ENCODE results near the gene ZDHHC4. TPM values are rescaled to one million over a fixed set of nuclear protein-coding genes. Genes with fewer than 3 reads are reported as not detected.

ZDHHC4 gene
- total and polyA plus RNA-seq, 8 donors: 4.1 to 78.4 (median 43.9) TPM

DNA sequence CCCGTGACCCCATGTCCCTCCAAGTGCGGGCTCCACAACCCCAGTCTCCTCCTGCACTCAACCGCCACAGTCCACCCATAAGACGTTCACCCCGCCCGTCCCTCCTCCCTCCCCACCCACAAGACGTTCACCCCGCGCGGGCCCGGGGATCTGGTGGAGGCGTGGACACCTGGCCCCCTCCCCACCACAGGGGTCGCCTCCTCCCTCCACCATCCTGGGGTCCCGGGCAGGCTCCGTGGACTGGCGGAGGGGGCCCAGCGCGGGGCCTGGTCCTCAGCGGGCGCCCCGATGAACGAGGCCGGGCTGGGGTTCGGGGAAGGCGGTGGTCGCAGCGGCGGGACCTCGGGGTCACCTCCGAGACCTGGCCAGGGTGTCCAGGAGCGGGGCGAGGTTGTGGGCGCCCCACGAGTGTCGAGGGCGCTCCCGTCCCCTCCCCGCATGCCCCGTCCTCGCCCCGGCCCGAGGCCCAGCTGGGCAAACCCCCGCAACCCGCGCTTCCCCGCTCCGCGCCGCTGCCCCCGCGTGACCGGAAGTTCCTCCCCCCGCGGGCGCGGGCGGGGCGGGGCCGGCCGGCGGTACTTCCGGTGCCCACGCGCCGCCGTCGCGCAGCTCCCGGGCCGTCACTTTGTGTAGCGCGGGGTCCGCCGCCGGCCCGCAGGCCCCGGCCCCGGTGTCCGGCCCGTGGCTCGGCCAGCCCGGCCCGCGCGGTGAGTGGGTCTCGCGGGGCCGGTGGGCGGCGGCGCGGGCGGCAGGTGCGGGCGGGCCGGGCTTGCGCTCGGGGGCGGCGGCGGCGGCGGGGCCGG lies 59.7 kb downstream of the ZDHHC4 start, which contains the start of gene ZNF316:
ZNF316 (plus strand) TSS at position 578 of the 803 bp plus-strand sequence. CDS start 5,092 bp downstream, outside the sequence.
- intact Hi-C loops (cut with DNase I; ENCODE audit: low total_unique reads): no loop called here
- peak within 1 kb of the TSS; percentile 76 to 90 (median 88) for H3K27ac ChIP-seq
- H3K9me3 ChIP-seq: no peaks in the 10 kb centered on the region
- peaks cover 8 to 25% (median 23%) of the 10 kb centered on the region in 4 donors for H3K36me3 ChIP-seq
- 0 to 6% (median 1%) methylated on average over 14 to 104 of the region's 104 CpGs for WGBS, 5 donors
- H3K27me3 ChIP-seq: no peaks in the 10 kb centered on the region
- TF ChIP-seq, protein P1, sequence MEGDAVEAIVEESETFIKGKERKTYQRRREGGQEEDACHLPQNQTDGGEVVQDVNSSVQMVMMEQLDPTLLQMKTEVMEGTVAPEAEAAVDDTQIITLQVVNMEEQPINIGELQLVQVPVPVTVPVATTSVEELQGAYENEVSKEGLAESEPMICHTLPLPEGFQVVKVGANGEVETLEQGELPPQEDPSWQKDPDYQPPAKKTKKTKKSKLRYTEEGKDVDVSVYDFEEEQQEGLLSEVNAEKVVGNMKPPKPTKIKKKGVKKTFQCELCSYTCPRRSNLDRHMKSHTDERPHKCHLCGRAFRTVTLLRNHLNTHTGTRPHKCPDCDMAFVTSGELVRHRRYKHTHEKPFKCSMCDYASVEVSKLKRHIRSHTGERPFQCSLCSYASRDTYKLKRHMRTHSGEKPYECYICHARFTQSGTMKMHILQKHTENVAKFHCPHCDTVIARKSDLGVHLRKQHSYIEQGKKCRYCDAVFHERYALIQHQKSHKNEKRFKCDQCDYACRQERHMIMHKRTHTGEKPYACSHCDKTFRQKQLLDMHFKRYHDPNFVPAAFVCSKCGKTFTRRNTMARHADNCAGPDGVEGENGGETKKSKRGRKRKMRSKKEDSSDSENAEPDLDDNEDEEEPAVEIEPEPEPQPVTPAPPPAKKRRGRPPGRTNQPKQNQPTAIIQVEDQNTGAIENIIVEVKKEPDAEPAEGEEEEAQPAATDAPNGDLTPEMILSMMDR (IDR thresholded peaks at IDR 0.05): no peak
- TF ChIP-seq POLR2A (IDR thresholded peaks at IDR 0.05) (no peak), POLR2AphosphoS5 (IDR thresholded peaks at IDR 0.05) (peak in 2 of 3 donors; percentile 60 to 71), EP300 (IDR thresholded peaks at IDR 0.05) (no peak)
- peak within 1 kb of the TSS; percentile 87 to 97 (median 94) for H3K4me3 ChIP-seq
- H3K4me1 ChIP-seq: peaks cover 16 to 42% (median 30%) of the 10 kb centered on the region in 4 donors
- peak; percentile 69 to 80 for DNase-seq

DNA sequence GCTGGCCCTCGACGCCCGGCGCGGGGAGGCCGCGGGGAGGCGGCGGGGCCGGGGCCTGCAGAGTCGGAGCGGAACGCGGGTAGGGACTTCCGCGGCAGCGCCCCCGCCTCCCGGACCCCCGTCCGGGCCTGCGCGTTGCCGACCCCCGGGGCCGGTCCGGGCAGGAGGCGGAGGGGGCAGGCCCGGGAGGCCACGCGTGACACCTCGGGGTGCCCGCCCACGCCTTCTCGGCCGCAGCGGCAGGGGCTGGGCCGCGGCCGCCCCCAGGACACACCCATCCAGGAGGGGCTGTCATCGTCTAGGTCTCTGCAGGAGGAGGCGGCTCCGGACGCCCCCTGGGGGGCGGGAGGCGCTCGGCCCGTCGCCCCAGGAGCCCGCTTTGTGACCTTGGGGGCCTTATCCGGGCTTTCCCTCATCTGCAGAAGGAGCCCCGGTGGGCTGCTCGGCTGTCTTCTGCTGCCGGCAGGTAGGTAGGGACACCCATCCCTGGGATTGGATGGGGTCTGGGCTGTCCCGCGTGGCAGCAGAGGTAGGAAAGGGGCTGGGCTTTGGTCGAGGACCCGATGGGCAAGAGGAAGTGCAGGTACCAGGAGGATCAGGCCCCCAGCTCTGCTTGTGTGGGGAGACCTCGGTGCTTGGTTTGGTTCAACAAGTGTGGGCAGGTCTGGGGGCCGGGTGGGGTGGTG lies 60.4 kb downstream of the ZDHHC4 start:
- 1 to 6% (median 2%) methylated on average over 12 to 53 of the region's 60 CpGs for WGBS, 5 donors
- H3K27ac ChIP-seq: peak overlapping the region; percentile 1 to 90 (median 71)

More for the DNA sequence above, 60.4 kb downstream of the ZDHHC4 start:
- TF ChIP-seq, protein P1 (IDR thresholded peaks at IDR 0.05): peak in 1 of 7 experiments; percentile 15
- TF ChIP-seq EP300 (IDR thresholded peaks at IDR 0.05): no peak
- Histone ChIP-seq H3K9me3 (no peaks in the 10 kb centered on the region), H3K36me3 (peaks cover 16 to 32% (median 30%) of the 10 kb centered on the region in 4 donors), H3K27me3 (no peaks in the 10 kb centered on the region), H3K4me3 (peak overlapping the region; percentile 87 to 97 (median 94)), H3K4me1 (peaks cover 16 to 42% (median 30%) of the 10 kb centered on the region in 4 donors)
- peak in 1 of 2 donors; percentile 70 for DNase-seq
- intact Hi-C loops (cut with DNase I; ENCODE audit: low total_unique reads): no loop called here

Other genes starting within 250 kb of the ZDHHC4 start
- gene FAM220A, start 228.5 kb upstream of the ZDHHC4 start, total RNA-seq: 10 to 100 TPM in 2 of 5 donors, 1 to 10 TPM in 3; 3.6 to 92.2 (median 9.2) TPM
- gene FAM220A, start 228.5 kb upstream of the ZDHHC4 start, polyA plus RNA-seq: 1 to 10 TPM; 7.1 to 7.3 (median 7.2) TPM
- 100 to 1,000 TPM in 4 of 5 donors, 10 to 100 TPM in 1; 27.4 to 159 (median 118) TPM for gene RAC1, start 202.9 kb upstream of the ZDHHC4 start, total RNA-seq
- 100 to 1,000 TPM; 190 to 319 (median 302) TPM for gene RAC1, start 202.9 kb upstream of the ZDHHC4 start, polyA plus RNA-seq
- gene DAGLB, start 129.5 kb upstream of the ZDHHC4 start, total RNA-seq: 10 to 100 TPM in 4 of 5 donors, 1 to 10 TPM in 1; 5.8 to 23.7 (median 15.4) TPM
- gene DAGLB, start 129.5 kb upstream of the ZDHHC4 start, polyA plus RNA-seq: 1 to 10 TPM; 4.7 to 6.6 (median 5.0) TPM
- 100 to 1,000 TPM in 3 of 5 donors, 10 to 100 TPM in 2; 30.9 to 265 (median 117) TPM for gene KDELR2, start 93.3 kb upstream of the ZDHHC4 start, total RNA-seq
- gene KDELR2, start 93.3 kb upstream of the ZDHHC4 start, polyA plus RNA-seq: 10 to 100 TPM; 53.2 to 73.2 (median 72.2) TPM
- under 1 TPM in 1 of 5 donors, not detected in 4; 0.37 TPM for gene GRID2IP, start 26.0 kb upstream of the ZDHHC4 start, total RNA-seq
- under 1 TPM in 2 of 3 donors, not detected in 1; 0.23 to 0.25 TPM for gene GRID2IP, start 26.0 kb upstream of the ZDHHC4 start, polyA plus RNA-seq
- 100 to 1,000 TPM in 1 of 5 donors, 10 to 100 TPM in 4; 12.7 to 203 (median 40.3) TPM for gene INTS15, start 12.6 kb downstream of the ZDHHC4 start, total RNA-seq
- 10 to 100 TPM in 2 of 3 donors, 1 to 10 TPM in 1; 9.3 to 11.5 (median 10.7) TPM for gene INTS15, start 12.6 kb downstream of the ZDHHC4 start, polyA plus RNA-seq
- gene ZNF853, start 38.2 kb downstream of the ZDHHC4 start, total RNA-seq: 10 to 100 TPM in 2 of 5 donors, 1 to 10 TPM in 3; 3.8 to 30.9 (median 8.6) TPM
- gene ZNF853, start 38.2 kb downstream of the ZDHHC4 start, polyA plus RNA-seq: 1 to 10 TPM; 1.6 to 2.6 (median 2.0) TPM
- gene ZNF316, start 59.9 kb downstream of the ZDHHC4 start, total RNA-seq: 10 to 100 TPM; 13.4 to 62.6 (median 30.0) TPM
- 10 to 100 TPM in 2 of 3 donors, 1 to 10 TPM in 1; 7.2 to 13.0 (median 10.8) TPM for gene ZNF316, start 59.9 kb downstream of the ZDHHC4 start, polyA plus RNA-seq
- 100 to 1,000 TPM in 1 of 5 donors, 10 to 100 TPM in 4; 21.9 to 222 (median 37.1) TPM for gene ZNF12, start 129.5 kb downstream of the ZDHHC4 start, total RNA-seq
- gene ZNF12, start 129.5 kb downstream of the ZDHHC4 start, polyA plus RNA-seq: 1 to 10 TPM; 3.9 to 7.3 (median 6.6) TPM
- gene RSPH10B2, start 176.6 kb downstream of the ZDHHC4 start, total RNA-seq: 1 to 10 TPM in 1 of 5 donors, not detected in 4; 1.3 TPM
- gene RSPH10B2, start 176.6 kb downstream of the ZDHHC4 start, polyA plus RNA-seq: not detected
- 100 to 1,000 TPM in 1 of 5 donors, 10 to 100 TPM in 4; 36.2 to 162 (median 86.8) TPM for gene CCZ1B, start 248.8 kb downstream of the ZDHHC4 start, total RNA-seq
- 10 to 100 TPM; 17.0 to 47.8 (median 27.8) TPM for gene CCZ1B, start 248.8 kb downstream of the ZDHHC4 start, polyA plus RNA-seq